ENCODE measurements around the gene JAKMIP1.

DNA sequence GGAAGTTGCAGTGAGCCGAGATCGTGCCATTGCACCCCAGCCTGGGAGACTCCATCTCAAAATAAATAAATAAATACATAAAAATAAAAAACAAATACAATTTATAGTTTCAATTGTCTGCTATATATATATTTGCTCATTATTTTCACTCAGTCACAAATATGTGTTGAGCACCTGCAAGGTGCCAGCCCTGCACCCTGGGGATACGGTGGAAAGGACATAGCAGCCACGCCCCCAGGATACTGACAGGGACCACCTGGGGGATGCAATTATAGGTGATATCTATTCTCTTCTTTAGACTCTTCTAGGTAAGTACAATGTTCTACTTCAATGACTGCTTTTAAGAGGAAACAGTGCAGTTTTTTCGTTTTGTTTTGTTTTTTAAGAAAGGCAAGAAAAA is 85.0 kb downstream of the JAKMIP1 start:
- TF ChIP-seq, protein P1, sequence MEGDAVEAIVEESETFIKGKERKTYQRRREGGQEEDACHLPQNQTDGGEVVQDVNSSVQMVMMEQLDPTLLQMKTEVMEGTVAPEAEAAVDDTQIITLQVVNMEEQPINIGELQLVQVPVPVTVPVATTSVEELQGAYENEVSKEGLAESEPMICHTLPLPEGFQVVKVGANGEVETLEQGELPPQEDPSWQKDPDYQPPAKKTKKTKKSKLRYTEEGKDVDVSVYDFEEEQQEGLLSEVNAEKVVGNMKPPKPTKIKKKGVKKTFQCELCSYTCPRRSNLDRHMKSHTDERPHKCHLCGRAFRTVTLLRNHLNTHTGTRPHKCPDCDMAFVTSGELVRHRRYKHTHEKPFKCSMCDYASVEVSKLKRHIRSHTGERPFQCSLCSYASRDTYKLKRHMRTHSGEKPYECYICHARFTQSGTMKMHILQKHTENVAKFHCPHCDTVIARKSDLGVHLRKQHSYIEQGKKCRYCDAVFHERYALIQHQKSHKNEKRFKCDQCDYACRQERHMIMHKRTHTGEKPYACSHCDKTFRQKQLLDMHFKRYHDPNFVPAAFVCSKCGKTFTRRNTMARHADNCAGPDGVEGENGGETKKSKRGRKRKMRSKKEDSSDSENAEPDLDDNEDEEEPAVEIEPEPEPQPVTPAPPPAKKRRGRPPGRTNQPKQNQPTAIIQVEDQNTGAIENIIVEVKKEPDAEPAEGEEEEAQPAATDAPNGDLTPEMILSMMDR (conservative IDR thresholded peaks at IDR 0.05; ENCODE audit: low read length) = no peak
- TF ChIP-seq EZH2phosphoT487 (IDR thresholded peaks at IDR 0.05; ENCODE audit: borderline replicate concordance) = no peak

All from Loucy (cell line).